Breast epithelium (tissue), 3 donors: ENCODE data around the gene SLC25A36.

Experiments
- CTCF ChIP-seq, 3 donors: fragments of 450-650 bp; IDR thresholded peaks; one replicate each; pipeline ENCODE4 v1.5.1; 2016 to 2017; ENCODE audit warnings: antibody characterized with exemption in 3 of 3, mild to moderate bottlenecking in 3 of 3, moderate library complexity in 3 of 3
- POLR2AphosphoS5 ChIP-seq, 3 donors: sonication (generic); formaldehyde crosslinking; IDR thresholded peaks; one replicate each; pipeline ENCODE4 v1.6.1; 2017; ENCODE audit warnings: antibody characterized with exemption in 3 of 3

DNA sequence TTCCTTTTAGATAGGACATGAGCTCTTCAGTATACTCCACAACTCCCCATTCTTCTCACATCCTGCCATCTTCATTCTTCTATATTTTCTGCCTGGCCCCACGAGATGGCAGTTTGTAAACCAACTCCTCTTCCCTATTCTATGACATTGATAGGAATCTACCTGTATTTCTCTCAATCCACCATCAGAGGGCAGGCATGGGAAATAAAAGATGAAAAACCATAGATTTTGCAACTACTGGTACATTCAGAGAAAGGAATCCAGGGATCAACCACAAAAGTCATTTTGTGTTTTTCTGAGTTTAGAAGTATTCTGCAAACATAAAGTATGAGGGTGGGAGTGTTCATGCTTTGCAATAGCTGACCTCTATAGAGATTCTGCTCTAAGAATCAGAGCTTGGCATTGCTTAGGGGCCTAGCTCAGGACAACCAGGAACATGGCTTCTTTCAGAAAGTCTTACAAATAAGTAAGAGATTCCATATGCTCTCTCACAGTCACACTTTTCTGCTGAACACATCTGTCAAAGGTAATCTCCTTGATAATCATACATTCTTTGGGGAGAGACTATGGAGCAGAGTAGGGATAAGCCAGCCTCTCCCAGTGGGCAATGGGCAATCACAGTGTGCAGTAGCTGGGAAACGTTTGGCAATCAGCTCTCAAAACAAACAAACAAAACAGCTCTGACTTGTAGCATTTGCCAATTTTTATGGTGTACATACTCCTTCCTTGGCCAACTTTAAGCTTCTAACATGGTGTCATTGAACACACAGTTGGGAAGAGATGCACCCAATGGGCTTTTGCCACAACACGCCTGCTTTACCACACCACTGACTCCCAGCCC lies 43.1 kb upstream of the SLC25A36 start:
- TF ChIP-seq CTCF (IDR thresholded peaks at IDR 0.05) (peak; percentile 55 to 75 (median 66)), POLR2AphosphoS5 (IDR thresholded peaks at IDR 0.05) (no peak)
